Measurements from ENCODE around the gene ZNF600.
"Not testable (repeated sequence)": the region's sequence is repeated elsewhere in the genome, so short reads cannot be mapped to it uniquely, and the experiment has no call there.

The ZNF600 gene

GRCh38 chr19:52741951-52742485 is 44.6 kb downstream of the ZNF600 start:
- DNase-seq (ENCODE audit: low read depth in 2 of 2) = no peak

DNA sequence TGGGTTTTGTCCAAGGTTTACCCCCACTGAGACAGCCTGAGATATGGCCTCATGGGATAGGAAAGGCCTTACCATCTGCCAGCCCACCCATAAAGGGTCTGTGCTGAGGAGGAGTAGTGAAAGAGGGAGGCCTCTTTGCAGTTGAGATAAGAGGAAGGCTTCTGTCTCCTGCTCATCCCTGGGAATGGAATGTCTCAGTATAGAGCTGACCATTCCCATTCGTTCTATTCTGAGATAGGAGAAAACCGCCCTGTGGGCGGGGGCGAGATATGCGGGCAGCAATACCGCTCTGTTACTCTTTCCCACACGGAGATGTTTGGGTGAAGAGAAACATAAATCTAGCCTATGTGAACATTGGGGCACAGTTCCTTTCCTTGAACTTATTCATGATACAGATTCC is 45.2 kb downstream of the ZNF600 start:
- not testable (repeated sequence) for DNase-seq (ENCODE audit: low read depth in 2 of 2)

DNA sequence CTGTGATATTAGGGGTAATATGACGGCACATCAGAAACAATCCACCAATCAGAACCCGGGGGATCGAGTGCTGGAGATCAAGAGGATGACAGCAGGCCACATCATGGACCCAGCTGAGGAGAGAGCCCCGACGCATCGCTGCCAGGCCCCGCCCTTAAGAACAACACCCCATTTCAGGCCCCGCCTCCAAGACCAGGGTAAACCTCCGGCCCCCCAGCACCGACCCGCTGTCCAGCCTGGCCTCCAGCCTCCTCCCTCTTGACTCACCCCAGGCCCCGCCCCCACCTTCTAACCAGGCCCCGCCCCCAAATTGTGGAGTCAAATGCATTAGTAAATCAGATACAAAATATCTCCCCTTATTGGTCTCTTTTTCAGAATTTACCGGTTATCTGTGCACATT is 47.0 kb downstream of the ZNF600 start:
- DNase-seq (ENCODE audit: low read depth in 2 of 2) = no peak

- no peak for DNase-seq (ENCODE audit: low read depth in 2 of 2)
Observed at GRCh38 chr19:52735734-52736133, 50.9 kb downstream of the ZNF600 start.

GRCh38 chr19:52734893-52735661 is 51.5 kb downstream of the ZNF600 start, which contains the start of gene ZNF611:
Gene ZNF611 (minus strand): TSS chr19:52735044. CDS start chr19:52715894, 19,150 bp downstream.
- peak; percentile 96 to 98 for DNase-seq (ENCODE audit: low read depth in 2 of 2)

GRCh38 chr19:52734331-52734892 is 52.2 kb downstream of the ZNF600 start:
- no peak for DNase-seq (ENCODE audit: low read depth in 2 of 2)

- not testable (repeated sequence) for DNase-seq (ENCODE audit: low read depth in 2 of 2)
Observed at GRCh38 chr19:52726051-52726450, 60.5 kb downstream of the ZNF600 start.

- no peak for DNase-seq (ENCODE audit: low read depth in 2 of 2)
Observed at GRCh38 chr19:52725528-52725961, 61.0 kb downstream of the ZNF600 start.

DNA sequence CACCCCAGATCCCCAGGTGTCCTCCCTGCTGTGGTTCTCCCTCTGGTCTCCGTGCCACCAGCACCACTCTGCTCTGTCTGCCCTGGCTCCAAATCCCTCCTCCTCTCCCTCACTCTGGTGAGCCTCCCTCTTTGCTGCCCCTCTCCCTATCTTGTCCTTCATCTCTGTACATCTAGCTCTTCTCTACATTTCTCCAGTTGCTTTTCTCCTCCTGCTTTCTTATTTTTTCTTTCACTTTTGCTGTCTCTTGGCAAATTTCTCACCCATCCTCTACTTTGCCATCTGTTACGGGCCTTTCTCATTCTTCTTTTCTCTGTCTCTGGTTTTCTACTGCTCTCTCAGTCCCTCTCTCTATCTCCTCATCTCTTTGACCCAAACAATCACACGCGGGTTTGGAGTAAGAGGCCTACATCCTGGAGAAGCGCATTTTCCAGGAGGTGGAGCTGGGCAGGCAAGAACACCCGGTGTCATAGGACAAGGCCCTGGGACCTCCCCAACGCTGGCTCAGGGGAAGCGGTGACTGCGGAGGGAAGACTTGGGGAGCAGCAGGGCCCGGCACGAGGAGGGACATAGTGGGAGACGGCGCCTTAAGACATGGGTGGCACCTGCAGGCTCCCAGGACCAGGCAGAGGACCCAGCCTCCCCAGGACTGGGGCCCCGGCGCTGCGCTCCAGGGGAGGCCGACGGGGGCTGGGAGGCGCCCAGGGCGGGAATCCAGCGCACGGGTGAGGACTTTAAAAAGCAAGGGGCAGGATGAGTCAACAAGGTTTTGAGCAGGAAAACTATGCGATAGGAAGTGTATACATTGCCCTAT is 61.7 kb downstream of the ZNF600 start:
- no peak for DNase-seq (ENCODE audit: low read depth in 2 of 2)

- not testable (repeated sequence) for DNase-seq (ENCODE audit: low read depth in 2 of 2)
Observed at GRCh38 chr19:52723907-52724598, 62.5 kb downstream of the ZNF600 start.

DNA sequence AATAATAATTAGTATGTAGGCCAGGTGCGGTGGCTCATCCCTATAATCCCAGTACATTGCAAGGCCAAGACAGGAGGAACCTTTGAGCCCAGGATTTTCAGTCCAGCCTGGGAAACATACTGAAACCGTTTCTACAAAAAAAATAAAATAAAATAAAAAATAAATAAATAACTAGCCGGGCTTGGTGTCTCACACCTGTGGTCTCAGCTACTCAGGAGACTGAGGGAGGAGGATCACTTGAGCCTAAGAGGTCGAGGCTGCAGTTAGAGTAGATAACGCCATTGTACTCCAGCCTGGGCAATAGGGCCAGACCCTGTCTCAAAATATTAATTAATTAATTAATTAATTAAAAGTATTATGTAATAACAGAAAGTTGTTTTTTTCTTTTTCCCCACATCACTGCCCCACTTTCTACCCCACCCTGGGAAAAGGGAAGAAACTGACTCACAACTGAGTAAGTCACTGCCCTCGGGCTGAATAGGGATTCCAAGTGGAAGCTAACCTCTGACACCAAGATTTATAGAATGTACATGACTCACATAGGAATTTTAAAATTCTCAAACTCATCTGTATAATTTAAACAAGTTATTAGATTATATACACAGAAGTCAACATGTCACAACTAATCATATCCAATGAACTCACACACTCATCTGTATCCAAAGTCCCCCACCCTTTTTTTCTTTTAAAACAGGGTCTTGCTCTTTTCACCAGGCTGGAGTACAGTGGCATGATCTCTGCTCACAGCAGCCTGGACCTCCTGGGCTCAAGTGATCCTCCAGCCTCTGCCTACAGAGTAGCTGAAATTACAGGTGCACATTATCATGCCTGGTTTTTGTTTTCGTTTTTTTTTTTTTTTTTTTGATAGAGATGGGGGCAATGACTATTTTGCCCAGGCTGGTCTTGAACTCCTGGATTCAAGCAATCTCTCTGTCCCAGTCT is 64.3 kb downstream of the ZNF600 start:
- no peak for DNase-seq (ENCODE audit: low read depth in 2 of 2)

- DNase-seq (ENCODE audit: low read depth in 2 of 2) = not testable (repeated sequence)
Observed at GRCh38 chr19:52720541-52720940, 66.0 kb downstream of the ZNF600 start.

DNA sequence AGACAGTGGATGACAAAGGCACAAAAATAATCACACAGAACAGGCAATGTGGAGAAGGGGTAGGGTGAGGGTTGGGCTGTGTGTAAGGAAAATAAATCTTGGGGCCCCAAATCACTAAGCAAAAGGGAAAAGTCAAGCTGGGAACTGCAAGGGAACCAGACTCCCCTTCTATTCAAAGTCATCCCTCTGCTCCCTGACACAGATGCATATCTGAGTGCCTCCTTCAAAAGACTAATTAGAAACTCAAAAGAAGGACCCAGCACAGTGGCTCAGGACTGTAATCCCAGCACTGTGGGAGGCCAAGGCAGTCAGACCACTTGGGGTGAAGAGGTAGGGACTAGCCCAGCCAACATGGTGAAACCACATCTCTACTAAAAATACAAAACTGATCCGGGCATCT is 70.1 kb downstream of the ZNF600 start:
- DNase-seq (ENCODE audit: low read depth in 2 of 2) = no peak

DNA sequence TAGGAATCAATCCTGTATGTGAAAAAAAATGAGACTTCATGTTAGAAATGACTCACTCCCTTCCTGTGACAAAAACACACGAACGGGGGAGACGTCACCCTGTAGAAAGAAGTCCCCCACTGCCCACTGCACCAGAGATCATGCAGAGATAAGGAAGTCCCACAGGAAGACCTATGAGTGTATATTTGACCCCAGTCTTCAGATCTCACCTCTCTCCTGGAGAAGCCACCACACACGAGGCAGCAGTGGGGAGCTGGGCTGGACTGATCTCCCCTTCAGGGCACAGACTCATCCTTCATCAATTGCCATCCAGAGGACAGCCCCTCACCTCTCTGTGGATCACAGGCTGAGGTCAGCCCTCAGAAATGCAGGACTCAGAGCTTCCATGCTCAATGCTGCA is 70.7 kb downstream of the ZNF600 start:
- peak in 1 of 2 donors; percentile 23 for DNase-seq (ENCODE audit: low read depth in 2 of 2)

DNA sequence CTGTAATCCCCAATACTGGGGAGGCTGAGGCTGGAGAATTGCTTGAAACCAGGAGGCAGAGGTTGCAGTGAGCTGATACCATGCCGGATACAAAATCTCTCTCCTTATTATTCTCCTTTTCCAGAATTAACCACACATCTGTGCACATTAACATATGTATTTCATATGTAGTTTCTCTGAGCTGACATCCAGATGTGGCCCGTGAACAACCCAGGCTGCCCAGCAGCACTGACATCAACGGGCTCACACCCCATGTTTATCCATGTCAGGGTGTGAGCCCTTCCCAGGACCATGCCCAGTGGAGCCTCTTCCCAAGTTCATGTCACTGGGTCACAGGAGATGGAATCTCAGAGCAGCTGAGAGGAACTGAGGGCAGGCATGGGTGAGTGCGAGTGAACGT is 71.3 kb downstream of the ZNF600 start:
- not testable (repeated sequence) for DNase-seq (ENCODE audit: low read depth in 2 of 2)

All from stimulated activated CD8-positive, alpha-beta memory T cell treated with anti-CD3 and anti-CD28 coated beads, Interleukin-7, amount 100 ng/mL, for 4 hours (primary cell).